AG04449 (cell line): ENCODE measurements around the gene TSEN34.
"Not testable (repeated sequence)": the region's sequence is repeated elsewhere in the genome, so short reads cannot be mapped to it uniquely, and the experiment has no call there.

ENCODE experiments used
- CTCF ChIA-PET: fragments of 350-600 bp; formaldehyde crosslinking; extraction: SDS; loops from one replicate; lab custom pipeline; 2021; ENCODE audit warnings: antibody characterized with exemption; lab: Yijun Ruan, JAX
- POLR2A ChIA-PET: fragments of 400-600, 350-600 bp; formaldehyde crosslinking; extraction: SDS; loops from one replicate; lab custom pipeline; 2020; ENCODE audit warnings: antibody characterized with exemption, inconsistent platforms; lab: Yijun Ruan, JAX
- DNase-seq: peaks from one replicate; pipeline ENCODE4 v3.0.0-alpha.2; 2010; ENCODE audit warnings: low read depth, low spot score
- H3K4me3 ChIP-seq: 2 replicates; pipeline ENCODE4 v1.5.1; 2011; ENCODE audit warnings: low read depth, mild to moderate bottlenecking, control low read depth, low read length
- TF ChIP-seq, protein P1 (sequence below): IDR thresholded peaks from one replicate; pipeline ENCODE4 v1.5.1; 2011; ENCODE audit warnings: mild to moderate bottlenecking, moderate library complexity, low read length, control low read depth, inconsistent platforms; ENCODE audit not compliant: insufficient read depth; ENCODE audit errors: missing control alignments

TSEN34 gene

DNA sequence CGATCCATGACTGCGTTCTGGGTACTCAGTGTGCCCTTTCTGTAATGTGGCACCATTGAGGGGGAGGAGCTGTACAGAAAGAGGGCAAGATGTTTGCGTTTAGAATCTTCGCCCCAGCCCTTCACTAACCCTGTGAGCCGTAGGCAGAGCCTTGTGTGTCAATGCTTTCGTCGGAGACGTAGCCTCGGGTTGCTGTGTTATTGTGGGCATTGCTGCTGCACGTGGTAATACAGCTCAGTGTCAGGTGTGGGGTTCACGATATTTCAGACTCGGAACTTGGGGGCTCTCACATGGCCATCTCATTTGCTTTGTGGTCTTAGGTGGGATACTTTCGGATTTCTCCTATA is 15.7 kb downstream of the TSEN34 start:
- no peak overlapping the region for H3K4me3 ChIP-seq
- DNase-seq: no peak
- TF ChIP-seq, protein P1, sequence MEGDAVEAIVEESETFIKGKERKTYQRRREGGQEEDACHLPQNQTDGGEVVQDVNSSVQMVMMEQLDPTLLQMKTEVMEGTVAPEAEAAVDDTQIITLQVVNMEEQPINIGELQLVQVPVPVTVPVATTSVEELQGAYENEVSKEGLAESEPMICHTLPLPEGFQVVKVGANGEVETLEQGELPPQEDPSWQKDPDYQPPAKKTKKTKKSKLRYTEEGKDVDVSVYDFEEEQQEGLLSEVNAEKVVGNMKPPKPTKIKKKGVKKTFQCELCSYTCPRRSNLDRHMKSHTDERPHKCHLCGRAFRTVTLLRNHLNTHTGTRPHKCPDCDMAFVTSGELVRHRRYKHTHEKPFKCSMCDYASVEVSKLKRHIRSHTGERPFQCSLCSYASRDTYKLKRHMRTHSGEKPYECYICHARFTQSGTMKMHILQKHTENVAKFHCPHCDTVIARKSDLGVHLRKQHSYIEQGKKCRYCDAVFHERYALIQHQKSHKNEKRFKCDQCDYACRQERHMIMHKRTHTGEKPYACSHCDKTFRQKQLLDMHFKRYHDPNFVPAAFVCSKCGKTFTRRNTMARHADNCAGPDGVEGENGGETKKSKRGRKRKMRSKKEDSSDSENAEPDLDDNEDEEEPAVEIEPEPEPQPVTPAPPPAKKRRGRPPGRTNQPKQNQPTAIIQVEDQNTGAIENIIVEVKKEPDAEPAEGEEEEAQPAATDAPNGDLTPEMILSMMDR: no peak
- CTCF ChIA-PET: no interaction called here
- POLR2A ChIA-PET: no interaction called here

DNA sequence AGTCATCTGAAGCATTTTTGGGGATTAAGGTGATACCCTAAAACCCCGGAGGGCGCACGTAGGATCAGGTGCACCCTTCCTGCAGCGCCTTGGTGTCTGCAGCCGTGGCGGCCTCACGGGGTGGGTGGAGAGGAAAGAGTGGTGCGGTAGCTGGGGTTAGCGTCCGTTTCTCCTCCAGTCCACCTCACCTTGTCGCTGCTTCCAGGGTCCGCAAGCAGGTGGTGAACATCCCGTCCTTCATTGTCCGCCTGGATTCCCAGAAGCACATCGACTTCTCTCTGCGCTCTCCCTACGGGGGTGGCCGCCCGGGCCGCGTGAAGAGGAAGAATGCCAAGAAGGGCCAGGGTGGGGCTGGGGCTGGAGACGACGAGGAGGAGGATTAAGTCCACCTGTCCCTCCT is 16.1 kb downstream of the TSEN34 start:
- DNase-seq, CTCF ChIA-PET, H3K4me3 ChIP-seq, POLR2A ChIA-PET: not testable (repeated sequence)

- DNase-seq: no peak
- CTCF ChIA-PET: no interaction called here
Observed at GRCh38 chr19:54207676-54207982, 16.5 kb downstream of the TSEN34 start.

DNA sequence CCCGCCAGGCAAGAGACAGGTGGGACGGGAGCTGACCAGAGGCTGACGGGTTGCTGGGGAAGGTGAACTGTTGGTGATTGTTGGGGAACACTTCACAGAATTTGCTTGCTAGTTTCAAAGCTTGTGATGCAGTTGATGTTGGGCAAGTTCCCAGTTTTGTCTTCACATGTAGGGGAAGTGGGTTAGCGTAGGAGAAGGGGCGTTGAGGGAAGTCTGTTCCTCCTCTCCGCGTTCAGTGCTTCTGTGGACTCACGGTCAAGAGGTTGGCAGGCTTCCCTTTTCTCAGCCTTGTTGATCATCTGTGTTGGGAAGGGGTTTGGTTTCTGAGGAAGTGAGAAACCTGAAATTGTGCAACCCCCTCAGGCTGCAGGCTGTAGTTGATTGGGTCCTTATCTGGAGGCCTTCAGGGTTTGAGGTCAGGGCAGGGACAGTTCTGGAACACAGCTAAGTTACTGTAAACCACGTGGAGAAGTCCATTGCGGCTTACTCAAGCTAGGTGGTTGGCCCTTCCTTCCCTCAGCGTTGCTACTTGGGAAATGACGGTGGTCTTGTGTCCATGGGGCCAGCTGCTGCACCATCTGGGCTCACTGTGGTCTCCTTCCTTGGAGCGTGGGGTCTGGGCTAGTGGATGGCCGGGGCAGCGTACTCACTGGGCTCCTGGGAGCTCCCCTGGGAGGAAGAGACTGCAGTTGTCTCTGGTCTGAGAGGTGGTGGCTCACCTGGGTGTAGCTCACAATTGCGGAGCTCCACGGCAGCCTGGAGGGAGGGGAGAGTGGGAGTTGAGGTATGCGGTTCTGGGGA is 17.1 kb downstream of the TSEN34 start:
- TF ChIP-seq, protein P1: no peak
- no peak for DNase-seq
- CTCF ChIA-PET: no interaction called here
- POLR2A ChIA-PET: interaction anchor here (0.8 kb wide), 1 partner anchor 49 kb away, joined by 4 read pairs; the partner anchor contains the start of gene LENG1
- no peak overlapping the region for H3K4me3 ChIP-seq

More at GRCh38 chr19:54207676-54207982, 16.5 kb downstream of the TSEN34 start:
- H3K4me3 ChIP-seq: no peak overlapping the region
- POLR2A ChIA-PET: no interaction called here
- TF ChIP-seq, protein P1: no peak

DNA sequence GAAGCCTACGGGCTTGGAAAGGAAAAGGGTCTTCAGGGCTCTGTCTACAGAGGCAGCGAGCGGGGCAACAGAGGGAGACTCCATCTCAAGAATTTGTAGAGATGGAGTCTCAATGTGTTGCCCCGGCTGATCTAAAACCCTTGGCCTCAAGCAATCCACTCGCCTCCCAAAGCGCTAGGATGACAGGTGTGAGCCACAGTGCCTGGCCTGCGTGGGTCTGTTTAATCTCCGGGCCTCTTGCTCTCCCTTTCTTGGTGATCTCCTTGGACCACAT is 17.6 kb downstream of the TSEN34 start:
- DNase-seq: no peak
- H3K4me3 ChIP-seq: no peak overlapping the region
- POLR2A ChIA-PET: interaction anchor here (0.7 to 3.7 kb wide), 3 partner anchors 8 to 49 kb away, joined by 3 to 23 read pairs (median 4); partner anchors contain the start of genes LENG1 and RPS9
- CTCF ChIA-PET: no interaction called here
- TF ChIP-seq, protein P1: no peak

DNA sequence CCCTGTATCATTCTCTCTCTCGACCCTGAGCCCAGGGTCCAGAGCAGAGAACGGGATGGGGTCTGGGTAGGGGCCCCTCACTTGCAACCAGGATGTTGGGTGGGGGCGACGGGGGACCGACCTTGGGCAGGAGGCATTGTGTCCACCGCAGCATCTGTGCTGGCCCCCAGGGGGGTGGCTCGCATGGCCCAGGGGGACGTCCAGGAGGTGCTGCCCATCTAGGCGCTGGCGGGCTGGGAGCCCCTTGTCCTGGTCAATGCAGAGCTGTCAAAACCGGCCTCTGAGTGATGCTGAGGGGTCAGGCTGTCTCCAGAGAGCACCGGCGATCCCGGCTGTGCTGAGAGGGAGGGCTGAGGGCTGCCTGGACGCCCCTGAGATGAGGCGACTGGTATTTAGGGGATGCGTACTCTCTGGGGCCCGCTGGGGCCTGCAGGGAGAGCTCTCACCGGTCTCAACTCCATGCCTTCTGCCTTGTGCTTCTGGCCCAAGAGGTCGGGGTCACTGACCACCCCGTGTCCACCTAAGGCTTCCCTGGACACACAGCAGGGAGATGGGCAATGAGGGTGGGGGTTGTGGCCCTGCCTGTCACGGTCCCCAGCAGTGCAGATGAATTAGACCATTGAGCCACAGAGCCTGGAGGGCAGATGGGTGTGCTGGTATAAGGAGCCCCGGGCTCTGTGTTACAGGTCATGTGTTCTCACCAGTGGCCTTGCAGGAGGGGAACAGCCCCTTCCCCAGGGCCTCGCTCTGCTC is 18.1 kb downstream of the TSEN34 start:
- POLR2A ChIA-PET: interaction anchor here (0.7 to 3.7 kb wide), 6 partner anchors 8 to 50 kb away, joined by 3 to 23 read pairs (median 4); partner anchors contain the start of genes LENG1, MBOAT7, RPS9 and TSEN34
- TF ChIP-seq, protein P1: no peak
- no peak for DNase-seq
- CTCF ChIA-PET: interaction anchor here (0.7 kb wide), 1 partner anchor 23 kb away, joined by 3 read pairs; no protein-coding TSS in a partner anchor
- no peak overlapping the region for H3K4me3 ChIP-seq
